ENCODE results near the gene CACNA1A. TPM values are rescaled to one million over a fixed set of nuclear protein-coding genes. Genes with fewer than 3 reads are reported as not detected.

CACNA1A gene
- total RNA-seq, 1 donor from 2014 or later: 0.20 TPM

DNA sequence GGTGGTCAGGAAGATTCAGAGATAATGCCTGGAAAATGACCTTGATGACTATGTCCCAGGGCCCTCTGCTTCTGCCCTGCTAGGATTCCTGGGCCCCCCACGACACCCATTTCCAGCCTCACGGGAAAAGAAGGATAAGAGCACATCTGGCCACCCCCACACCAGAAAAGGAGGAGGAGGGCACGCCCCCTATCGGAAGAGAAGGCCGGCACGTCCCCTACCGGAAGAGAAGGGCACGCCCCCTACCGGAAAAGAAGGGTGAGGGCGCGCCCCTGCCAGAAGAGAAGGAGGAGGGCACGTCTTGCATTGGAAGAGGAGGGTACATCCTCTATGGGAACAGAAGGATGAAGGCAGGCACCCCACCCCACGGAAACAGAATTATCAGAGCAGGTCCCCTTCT, 271.8 kb downstream of the CACNA1A start:
- DNase-seq (ENCODE audit: low read depth in 2 of 2): no peak

DNA sequence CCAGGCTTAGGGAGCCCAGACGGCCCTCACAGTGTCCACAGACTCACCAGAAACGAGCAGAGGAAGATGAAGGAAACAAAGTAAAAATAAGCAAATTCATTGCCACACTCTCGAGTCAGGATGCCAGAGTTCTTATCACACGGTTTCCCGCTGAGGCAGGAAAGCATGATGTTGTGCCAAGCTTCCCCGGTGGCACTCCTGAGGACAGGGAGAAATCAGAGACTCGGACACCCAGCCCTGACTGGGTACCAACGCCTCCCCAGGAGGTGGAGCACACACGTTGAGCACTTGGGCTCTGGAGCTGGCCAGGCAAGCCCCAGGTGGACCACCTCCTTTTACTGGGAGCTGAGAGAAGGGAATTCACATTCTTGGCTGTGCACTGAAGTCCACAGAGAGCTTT, 274.6 kb downstream of the CACNA1A start:
- no peak for DNase-seq (ENCODE audit: low read depth in 2 of 2)

DNA sequence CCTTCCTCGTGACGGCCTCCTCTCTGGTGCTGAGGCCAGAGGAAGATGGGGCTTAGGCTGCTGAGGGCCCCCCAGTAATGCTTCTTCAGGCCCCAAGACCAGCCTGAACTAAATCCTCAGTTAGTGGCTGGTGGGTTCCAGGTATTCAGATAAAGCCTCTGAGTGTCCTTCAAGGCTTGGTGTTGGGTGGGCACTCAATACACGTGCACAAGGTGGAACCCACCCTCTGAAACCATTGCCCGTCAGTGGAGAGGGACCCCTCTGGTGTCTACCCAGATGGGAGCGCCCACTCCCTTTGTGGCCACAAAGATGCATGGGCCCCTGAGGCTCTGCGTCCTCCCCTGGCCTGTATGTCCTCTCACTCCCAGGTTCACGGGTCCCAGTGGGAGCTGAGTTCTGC, 277.0 kb downstream of the CACNA1A start:
- DNase-seq (ENCODE audit: low read depth in 2 of 2): no peak

DNA sequence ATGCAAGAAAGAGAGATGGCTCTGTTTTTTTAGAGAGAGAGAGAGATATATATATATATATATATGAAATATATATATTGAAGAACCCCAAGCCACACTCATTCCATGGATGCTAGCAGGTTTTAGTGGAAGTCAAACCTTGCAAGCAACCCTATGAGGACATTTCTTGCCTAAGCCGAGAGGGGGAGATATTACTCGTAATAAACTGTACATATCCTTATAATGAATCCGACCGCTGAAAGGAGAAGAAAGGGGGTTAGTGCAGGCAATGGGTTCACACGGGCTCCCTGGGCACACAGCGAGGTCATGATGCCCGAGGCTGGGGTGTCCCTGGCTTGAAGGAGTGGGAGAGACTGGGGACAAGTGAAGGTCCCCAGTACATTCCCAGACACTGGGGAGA, 277.7 kb downstream of the CACNA1A start:
- no peak for DNase-seq (ENCODE audit: low read depth in 2 of 2)

DNA sequence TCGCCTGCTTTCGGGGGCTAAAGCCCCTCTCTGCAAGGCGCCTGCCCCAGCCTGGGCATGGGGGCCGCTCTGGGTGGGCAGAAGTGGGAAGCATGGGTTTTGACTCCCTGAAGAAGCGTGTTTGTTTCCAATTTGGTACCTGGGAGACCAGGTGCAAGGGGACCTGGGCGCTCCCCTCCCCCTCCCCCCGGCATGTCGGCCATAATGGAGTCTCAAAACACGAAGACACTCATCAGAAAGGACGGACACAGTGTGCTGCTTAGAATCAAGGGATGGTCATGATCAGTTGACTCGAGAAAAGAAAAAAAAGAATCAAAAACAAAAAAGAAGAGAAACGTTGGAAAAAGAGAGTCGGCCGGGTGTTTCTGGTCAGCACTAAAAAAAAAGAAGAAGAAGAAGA, 279.3 kb downstream of the CACNA1A start:
- DNase-seq (ENCODE audit: low read depth in 2 of 2): no peak

DNA sequence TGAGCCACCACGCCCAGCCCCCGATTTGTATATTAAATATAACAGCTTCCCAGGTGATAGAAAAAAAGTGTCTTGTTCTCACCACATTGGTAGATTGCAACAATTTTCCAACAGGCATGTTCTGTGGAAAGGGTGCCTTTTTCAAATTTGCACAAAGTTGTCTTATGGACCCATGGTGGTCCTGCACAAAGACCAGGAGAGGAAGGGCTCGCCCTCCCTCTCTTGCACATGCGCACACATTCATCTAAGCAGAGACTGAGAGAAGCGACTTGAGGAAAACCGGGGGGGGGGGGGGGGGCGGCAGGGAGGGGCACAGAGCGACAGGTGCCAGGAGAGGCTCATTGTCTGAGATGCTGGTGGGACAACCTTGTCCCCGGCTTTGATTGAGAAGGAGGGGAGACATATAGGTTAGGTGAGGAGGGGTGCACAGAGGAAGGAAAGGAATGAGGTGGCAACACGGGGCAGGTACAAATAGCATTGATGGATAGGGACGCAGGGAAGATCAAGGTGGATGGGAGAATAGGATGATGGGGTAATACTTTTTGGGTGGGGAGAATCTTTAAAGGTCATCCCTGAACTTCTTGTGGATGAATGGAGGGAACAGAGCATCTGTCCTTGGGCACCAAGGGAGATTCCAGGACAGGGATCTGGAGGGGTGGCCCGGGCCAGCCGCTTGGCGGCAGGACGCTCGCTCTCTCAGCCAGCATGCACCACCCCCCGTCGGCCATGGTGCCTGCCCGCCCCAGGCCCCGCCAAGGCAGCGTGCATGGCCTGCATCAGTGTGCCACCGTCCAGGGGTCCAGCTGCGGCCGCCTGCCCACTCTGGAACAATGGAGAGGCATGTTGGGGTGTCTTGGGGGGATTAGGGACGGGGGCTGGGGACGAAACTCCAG, 280.1 kb downstream of the CACNA1A start:
- no peak for DNase-seq (ENCODE audit: low read depth in 2 of 2)

DNA sequence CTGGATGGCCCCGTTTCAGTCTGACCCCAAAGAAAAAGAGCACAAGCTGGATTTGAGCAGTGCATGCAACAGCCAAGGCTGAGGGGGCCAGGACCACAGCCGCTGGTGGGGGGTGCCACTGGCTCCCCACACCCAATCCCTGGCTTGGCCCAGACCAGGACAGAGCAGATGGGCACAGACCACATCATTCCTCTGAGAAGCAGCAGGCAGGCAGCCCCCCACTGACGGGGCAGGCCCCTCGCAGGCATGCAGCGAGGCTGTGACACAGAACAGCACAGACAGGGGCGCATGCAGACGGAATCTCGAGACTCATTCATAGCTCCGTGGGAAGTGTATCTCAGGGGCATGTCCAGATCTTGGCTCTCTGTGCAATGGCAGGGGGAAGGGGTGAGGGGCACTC, 281.2 kb downstream of the CACNA1A start:
- DNase-seq (ENCODE audit: low read depth in 2 of 2): no peak

DNA sequence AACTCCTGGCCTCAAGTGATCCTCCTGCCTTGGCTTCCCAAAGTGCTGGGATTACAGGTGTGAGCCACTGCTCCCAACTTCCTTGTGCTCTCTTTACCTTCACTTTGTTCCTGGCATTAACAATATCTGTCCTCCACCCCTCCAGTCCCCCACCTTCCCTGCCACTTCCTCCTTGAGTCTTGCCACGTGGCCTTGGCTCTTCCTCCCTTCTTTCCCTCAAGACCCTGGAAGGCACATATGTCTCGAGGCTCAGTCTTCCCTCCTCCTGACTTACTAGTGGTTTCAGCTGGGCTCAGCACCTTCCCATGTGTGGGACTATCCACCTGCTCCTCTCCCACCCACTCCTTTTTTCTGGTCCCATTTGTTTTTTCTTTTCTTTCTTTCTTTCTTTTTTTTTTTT, 285.4 kb downstream of the CACNA1A start:
- no peak for DNase-seq (ENCODE audit: low read depth in 2 of 2)

DNA sequence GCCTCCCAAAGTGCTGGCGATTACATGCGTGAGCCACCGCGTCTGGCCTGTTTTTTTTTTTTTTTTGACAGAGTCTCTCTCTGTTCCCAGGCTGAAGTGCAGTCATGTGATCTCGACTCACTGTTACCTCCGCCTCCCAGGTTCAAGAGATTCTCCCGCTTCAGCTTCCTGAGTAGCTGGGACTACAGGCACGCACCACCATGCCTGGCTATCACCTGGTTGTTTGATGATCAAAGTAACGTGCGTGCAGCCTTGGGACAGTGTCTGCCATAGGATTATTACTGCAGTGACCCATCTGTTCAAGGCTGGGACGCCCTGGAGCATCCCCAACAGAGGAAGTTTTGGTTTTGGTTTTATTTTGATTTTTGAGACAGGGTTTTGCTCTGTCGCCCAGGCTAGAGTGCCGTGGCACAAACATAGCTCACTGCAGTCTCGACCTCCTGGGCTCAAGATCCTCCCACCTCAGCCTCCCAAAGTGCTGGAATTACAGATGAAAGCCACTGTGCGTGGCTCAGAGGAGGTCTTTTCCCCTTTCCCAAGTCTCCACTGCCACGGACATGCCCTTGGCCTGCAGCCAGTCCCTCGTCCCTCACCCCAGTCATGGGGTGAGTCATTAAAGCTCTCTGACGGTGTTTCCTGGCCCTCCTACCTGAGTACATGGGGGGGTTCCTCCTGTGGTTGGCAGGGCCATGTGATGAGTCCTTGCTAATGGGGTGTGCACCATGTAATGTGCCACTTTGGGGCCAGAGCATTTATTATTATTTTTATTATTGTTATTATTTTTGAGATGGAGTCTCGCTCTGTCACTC, 290.5 kb downstream of the CACNA1A start:
- no peak for DNase-seq (ENCODE audit: low read depth in 2 of 2)

DNA sequence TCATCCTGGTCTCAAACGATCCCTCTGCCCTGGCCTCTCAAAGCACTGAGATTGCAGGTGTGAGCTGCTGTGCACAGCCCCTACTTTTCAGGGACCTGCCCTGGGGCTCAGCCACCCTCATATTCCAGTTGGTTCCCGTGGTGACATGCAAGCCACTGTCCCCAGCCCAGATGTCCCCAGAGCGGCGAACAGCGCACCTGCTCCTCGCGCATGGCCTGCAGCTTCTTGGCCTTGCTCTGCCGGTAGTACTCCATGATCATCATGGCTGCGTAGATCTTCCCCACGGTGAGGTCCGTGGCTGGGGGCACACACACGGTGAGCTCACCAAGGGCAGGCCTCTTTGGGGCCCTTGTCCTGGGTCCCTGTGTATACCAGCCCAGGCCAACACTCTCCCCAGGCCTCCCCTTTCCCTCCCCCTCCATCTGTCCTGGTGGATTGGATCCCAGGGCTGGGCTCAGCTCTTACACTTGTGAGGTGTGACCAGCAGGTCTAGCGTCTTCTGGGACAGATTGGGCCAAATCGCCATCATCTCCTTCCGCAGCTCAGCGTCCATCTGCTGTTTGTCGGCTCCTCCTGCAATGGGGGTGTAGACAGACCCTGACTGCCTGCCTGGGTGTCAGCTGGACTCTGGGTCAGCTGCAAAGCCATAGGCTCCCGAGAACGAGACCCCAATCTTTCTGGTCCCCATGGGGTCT, 292.1 kb downstream of the CACNA1A start:
- DNase-seq (ENCODE audit: low read depth in 2 of 2): no peak

DNA sequence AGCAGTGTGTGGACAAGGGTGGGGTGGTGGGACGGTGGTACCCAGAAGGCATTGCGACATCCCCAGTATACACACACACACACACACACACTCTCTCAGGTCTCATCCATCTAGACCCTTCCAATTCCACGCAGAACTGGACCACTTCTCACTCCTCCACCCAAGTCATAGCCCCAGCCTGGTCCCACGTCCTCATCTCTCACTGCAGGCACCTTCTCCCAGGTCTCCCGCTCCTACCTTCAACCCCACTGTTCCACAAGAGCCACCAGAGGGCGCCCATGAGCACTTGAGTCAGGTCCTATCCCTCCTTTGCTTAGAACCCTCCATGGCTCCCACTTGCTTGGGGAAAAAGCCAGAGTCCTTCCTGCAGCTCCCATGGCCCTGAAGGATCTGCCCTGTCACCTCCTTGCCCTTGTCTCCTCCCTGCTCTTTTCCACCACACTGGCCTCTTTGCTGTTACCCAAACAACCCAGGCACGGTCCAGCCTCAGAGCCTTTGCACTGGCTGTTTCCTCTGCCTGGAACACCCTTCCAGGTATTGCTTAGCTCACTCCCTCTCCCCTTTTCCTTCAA, 293.4 kb downstream of the CACNA1A start:
- peak; percentile 62 to 79 for DNase-seq (ENCODE audit: low read depth in 2 of 2)

DNA sequence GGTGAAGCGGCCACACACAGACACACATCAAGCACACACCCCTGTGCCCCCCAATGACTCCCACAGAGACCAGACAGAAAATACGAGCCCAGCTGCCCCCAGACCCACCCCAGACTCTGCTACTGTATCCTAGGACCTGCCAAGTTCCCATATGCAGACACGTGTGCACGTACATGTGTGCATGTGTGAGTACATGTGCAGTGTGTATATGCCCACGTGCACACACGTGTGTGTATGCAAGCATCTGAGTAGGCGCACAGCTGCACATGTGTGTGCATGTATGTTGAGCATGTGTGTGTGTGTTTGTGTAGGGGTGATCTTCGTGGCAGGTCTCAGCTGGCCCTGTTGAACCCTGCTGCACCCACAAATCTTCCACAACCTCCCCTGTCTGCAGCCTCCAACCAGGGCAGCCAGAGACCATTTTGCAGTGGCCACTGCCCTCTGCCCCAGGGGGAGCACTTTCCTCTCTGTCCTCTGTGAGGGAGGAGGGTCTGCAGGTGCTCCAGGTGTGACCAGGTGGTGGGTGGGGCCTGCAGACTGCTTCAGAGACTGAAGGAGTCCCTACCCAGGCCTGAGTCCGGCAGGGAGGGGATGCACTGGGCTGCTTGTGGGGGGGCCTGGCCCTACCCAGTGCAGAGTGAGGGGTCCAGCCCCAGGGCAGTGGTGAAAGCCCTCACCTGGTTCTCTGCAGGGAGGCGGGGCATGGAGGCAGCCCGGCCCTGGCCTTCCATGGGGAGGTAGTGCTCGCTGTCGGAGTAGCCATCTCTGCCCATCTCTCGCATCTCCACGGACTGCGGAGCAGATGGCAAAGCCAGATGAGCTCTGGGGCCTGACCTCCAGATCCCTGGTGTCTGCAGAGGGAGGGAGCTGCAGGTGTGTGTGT, 294.6 kb downstream of the CACNA1A start:
- no peak for DNase-seq (ENCODE audit: low read depth in 2 of 2)

DNA sequence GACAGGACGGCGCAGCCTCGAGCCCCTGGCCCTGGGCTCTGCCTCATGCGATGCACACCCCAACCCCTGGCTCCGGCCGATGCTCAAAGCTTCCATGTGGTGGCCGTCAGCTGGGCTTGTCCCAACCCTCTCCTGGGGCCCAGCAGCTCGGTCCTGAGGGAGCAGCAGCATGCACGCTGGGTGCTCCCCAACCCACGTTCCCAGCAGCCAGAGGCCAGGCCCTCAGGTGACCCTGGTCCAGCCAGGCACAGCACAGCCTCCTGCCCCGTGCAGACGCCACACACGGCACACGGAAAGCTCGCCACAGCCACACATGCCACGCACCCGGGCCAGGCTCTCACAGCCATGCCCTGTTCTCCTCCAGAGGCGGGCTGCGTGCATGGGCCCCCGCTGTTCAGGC, 295.3 kb downstream of the CACNA1A start:
- no peak for DNase-seq (ENCODE audit: low read depth in 2 of 2)

DNA sequence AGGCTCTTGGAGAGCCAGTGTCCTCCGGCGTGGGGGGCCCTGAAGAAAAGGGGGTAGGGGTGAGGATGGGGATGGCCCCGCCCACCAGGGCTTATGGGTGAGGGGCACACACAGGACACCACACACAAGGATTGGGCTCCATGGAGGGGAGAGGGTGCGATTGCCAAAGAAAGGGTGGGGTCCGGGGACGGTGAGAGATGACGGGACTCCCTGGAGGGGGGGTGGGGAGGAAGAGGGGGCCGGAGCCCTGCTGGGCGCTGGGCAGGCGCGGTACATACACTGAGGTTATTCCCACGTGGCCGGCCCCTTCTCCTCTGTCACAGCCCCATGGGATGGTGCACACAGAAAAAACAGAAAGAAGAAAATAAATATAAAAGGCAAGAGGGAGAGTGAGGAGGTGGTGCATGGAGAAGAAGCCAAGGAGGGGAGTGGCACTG, 295.9 kb downstream of the CACNA1A start:
- no peak for DNase-seq (ENCODE audit: low read depth in 2 of 2)

DNA sequence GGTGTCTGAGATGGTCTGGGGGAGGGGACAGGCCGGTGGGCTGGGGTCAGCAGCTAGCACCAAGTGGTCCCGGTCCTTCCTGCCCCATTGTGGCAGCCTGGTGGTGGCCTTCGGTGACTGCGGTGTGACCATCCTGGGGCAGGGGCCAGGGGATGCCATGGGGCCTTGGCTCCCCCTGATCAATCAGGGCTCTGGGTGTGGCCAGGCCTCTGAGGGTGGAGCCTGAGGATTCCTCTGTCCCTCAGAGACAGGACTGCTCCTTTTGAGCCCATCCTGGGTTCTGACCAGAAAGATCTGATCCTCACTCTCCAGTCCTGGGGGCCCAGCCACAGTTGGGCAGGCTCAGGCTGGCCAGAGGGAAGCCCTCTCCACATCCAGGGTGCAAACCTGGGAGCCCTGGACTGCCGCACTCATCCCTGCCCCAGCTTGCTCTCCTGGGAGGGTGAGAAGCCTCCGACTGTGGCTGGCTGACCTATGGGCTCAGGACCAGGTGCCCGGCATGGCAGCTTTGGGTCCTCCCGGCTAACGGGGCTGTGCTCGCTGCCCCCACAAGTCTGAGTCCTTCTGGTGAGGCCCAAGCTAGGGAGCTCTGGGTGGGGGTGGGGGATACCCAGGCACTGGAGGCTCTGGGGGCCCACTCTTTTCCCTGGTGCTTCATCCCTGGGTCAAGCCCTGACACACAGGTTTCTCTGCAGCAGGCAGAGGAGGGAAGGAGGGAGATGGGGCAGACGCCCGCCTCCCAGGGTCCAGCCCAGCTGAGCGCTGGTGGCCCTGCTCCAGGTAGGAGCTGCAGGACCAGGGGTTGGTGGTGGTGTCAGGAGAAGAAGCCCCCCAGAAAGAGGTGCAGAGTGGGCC, 296.6 kb downstream of the CACNA1A start:
- no peak for DNase-seq (ENCODE audit: low read depth in 2 of 2)

DNA sequence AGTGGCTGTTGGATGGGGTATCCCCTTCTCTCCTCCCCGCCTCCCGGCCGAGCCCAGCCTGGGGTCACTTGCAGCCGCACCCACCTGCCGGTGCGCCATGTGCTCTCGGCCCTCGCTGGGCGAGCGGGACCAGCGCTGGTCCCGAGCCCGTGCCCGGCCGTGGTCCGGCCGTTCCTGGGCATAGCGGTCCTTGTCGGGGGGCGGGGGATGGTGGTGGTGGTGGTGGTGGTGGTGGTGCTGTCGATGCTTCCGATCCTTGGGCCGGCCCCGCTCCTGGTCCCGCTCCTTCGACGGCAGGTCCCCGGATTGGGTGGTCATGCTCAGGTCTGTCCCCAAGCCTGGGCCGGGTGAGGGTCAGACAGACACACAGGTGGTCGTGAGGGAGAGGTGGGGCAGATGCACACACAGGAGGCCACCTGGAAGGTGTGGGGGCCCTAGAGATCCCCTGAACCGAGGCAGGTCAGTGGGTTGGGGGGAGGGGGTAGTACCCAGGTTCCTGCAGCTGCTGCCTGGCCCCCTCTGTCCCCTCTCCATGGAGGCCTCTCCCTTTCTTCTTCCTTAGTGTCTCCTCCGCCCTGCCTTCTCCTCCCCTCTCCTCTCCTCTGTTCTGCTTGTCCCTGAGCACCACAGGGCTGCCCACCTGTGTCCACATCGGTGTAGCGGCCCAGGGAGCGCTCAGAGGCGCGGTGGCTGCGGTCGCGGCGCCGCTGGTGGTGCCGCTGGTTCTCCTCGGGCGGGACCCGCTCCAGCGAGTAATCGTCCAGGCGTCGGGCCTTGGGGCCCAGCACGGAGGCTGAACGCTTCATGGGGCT, 297.4 kb downstream of the CACNA1A start:
- DNase-seq (ENCODE audit: low read depth in 2 of 2): peak in 1 of 2 donors; percentile 14

DNA sequence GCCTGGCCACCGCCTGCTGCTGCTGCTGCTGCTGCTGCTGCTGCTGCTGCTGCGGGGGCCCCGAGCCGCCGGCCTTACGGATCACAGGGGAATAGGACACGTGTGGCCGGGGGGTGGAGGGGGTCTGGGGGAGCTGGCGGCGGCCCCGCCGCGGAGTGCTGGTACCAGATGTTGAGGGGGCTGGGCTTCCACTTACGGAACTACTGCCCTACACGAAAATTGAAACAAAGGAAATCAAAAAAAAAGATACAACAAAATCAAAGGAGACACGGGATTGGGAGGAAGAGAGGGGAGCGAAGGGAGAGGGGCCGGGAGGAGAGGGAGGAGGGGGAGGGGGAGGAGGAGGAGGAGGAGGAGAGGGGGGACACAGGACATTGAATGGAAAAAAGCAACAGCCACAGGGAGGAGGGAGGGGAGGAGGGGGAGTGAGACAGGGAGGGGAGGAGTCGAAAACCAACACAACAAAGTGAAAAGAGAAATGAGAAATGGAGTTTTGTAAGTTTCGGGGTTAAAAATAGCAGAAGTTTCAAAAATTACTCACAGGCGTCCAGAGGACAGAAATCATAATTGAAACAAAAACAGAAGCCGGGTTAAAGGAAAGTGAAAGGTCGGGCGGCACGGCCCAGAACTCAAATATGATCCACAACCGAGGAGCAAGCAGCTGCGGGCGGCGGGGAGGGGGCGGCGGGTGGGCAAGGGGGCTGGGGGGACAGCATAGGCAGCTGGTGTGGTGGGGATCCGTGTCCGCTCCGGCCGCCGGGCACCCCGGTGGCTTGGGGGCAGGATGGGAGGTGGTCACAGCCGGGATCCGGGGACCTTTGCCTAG, 298.2 kb downstream of the CACNA1A start:
- DNase-seq (ENCODE audit: low read depth in 2 of 2): peak; percentile 68 to 78
